Neural progenitor cell (in vitro differentiated cells): ENCODE data around the gene DNASE1L2. TPM values are rescaled to one million over a fixed set of nuclear protein-coding genes. Genes with fewer than 3 reads are reported as not detected.

Experiments
- DNase-seq: peaks from one replicate; pipeline ENCODE4 v3.0.0-alpha.2; 2016; ENCODE audit warnings: low spot score
- H2AFZ ChIP-seq: fragments of 200-600 bp; sonication (generic); replicated peaks from 2 replicates; pipeline ENCODE4 v1.6.1; 2016; ENCODE audit warnings: antibody characterized with exemption
- H3F3A ChIP-seq: fragments of 200-600 bp; sonication (generic); 2 replicates; pipeline ENCODE4 v1.6.1; 2016; ENCODE audit warnings: antibody characterized with exemption, low read depth
- H3K27ac ChIP-seq: fragments of 200-600 bp; sonication (generic); 2 replicates; pipeline ENCODE4 v1.5.1; 2016; ENCODE audit warnings: mild to moderate bottlenecking
- H3K27me3 ChIP-seq: fragments of 200-600 bp; sonication (generic); 2 replicates; pipeline ENCODE4 v1.6.1; 2016; ENCODE audit warnings: mild to moderate bottlenecking, moderate library complexity
- H3K36me3 ChIP-seq: fragments of 200-600 bp; sonication (generic); 2 replicates; pipeline ENCODE4 v1.5.1; 2016
- H3K4me1 ChIP-seq: fragments of 200-600 bp; sonication (generic); 2 replicates; pipeline ENCODE4 v1.6.1; 2016; ENCODE audit warnings: mixed run types
- H3K4me2 ChIP-seq: fragments of 200-600 bp; sonication (generic); 2 replicates; pipeline ENCODE4 v1.6.1; 2016
- H3K4me3 ChIP-seq: fragments of 200-600 bp; sonication (generic); 2 replicates; pipeline ENCODE4 v1.5.1; 2016
- H3K79me2 ChIP-seq: fragments of 200-600 bp; sonication (generic); 2 replicates; pipeline ENCODE4 v1.6.1; 2016; ENCODE audit warnings: low read depth
- H3K9ac ChIP-seq: fragments of 200-600 bp; sonication (generic); 2 replicates; pipeline ENCODE4 v1.6.1; 2016
- H3K9me3 ChIP-seq: fragments of 200-600 bp; sonication (generic); 2 replicates; pipeline ENCODE4 v1.5.1; 2016; ENCODE audit warnings: low read depth
- H4K20me1 ChIP-seq: fragments of 200-600 bp; sonication (generic); 2 replicates; pipeline ENCODE4 v1.6.1; 2016; ENCODE audit warnings: low read depth
- H3K27ac Mint-ChIP-seq: 3 replicates; pipeline ENCODE4 v1.8.0; 2021; ENCODE audit warnings: mixed read lengths
- H3K27me3 Mint-ChIP-seq: 2 replicates; pipeline ENCODE4 v1.8.0; 2022; ENCODE audit warnings: low read depth, mild to moderate bottlenecking, inconsistent platforms, moderate library complexity, mixed read lengths; ENCODE audit not compliant: insufficient read depth
- H3K36me3 Mint-ChIP-seq: 3 replicates; pipeline ENCODE4 v1.8.0; 2021; ENCODE audit warnings: mixed read lengths
- H3K4me1 Mint-ChIP-seq: 3 replicates; pipeline ENCODE4 v1.8.0; 2021; ENCODE audit warnings: mixed read lengths
- H3K4me3 Mint-ChIP-seq: 3 replicates; pipeline ENCODE4 v1.8.0; 2021; ENCODE audit warnings: mild to moderate bottlenecking, moderate library complexity, mixed read lengths
- H3K9me3 Mint-ChIP-seq: 3 replicates; pipeline ENCODE4 v1.8.0; 2020; ENCODE audit warnings: mixed read lengths
- CTCF ChIP-seq: fragments of 200-600 bp; sonication (generic); IDR thresholded peaks from 2 replicates; pipeline ENCODE4 v1.5.1; 2017; ENCODE audit warnings: antibody characterized with exemption, mild to moderate bottlenecking
- EZH2 ChIP-seq: fragments of 200-600 bp; sonication (generic); IDR thresholded peaks from 2 replicates; pipeline ENCODE4 v1.6.1; 2017; ENCODE audit warnings: antibody characterized with exemption, mild to moderate bottlenecking, moderate library complexity
- EZH2phosphoT487 ChIP-seq: fragments of 200-600 bp; sonication (generic); IDR thresholded peaks from 2 replicates; pipeline ENCODE4 v1.6.1; 2017; ENCODE audit warnings: antibody characterized with exemption
- total RNA-seq: library from RNA; depleted of rRNA; stranded (reverse); fragments of >200 nt; gene quantifications from 2 replicates; pipeline ENCODE4 v1.2.3, GENCODE V29; 2015; ENCODE audit warnings: low replicate concordance

Gene DNASE1L2
- total RNA-seq, 1 donor from 2014 or later = 0.21 TPM

- H3K4me3 ChIP-seq = peak within 1 kb of the TSS; percentile 69
- H3K4me2 ChIP-seq = peak within 1 kb of the TSS; percentile 79
- Mint-ChIP-seq H3K36me3 (peaks cover 17% of the 10 kb centered on the region), H3K27me3 (peaks cover 3% of the 10 kb centered on the region), H3K4me3 (peak within 1 kb of the TSS; percentile 92), H3K4me1 (peaks cover 9% of the 10 kb centered on the region), H3K9me3 (no peaks in the 10 kb centered on the region), H3K27ac (peak within 1 kb of the TSS; percentile 51)
- H4K20me1 ChIP-seq = peaks cover 37% of the 10 kb centered on the region
- H3F3A ChIP-seq = peaks cover 49% of the 10 kb centered on the region
- DNase-seq = peak; percentile 96
- TF ChIP-seq EZH2phosphoT487 (no peak), CTCF (peak; percentile 67)
- peak within 1 kb of the TSS; percentile 53 for H3K9ac ChIP-seq
- H3K4me1 ChIP-seq = peaks cover 9% of the 10 kb centered on the region
- H3K79me2 ChIP-seq = peaks cover 45% of the 10 kb centered on the region
- H3K9me3 ChIP-seq = no peaks in the 10 kb centered on the region
- no peaks in the 10 kb centered on the region for H3K27me3 ChIP-seq
- no peaks in the 10 kb centered on the region for H3K36me3 ChIP-seq
- peak within 1 kb of the TSS; percentile 83 for H3K27ac ChIP-seq
- peak within 1 kb of the TSS; percentile 56 for H2AFZ ChIP-seq
These were observed 15.3 kb downstream of the DNASE1L2 start, which contains the start of gene ECI1 for GRCh38 chr16:2251296-2252111. ECI1 (minus strand) TSS chr16:2251587; CDS start chr16:2251566, 21 bp downstream.

DNA sequence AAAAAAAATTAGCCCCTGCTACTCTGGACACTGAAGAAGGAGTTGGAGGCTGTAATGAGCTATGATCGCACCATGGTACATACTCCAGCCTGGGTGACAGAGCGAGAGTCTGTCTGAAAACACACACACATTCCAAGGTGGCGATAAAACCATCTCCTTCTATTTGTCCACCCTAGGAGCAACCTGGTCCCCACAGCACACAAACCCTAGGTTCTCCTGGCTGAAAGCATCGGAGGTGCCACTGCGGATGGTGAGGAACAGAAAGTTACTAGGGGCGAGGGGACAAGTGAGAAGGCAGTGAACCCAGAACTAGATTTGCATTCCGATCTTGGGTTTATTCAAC, 16.5 kb downstream of the DNASE1L2 start:
- H3K27ac Mint-ChIP-seq = no peak overlapping the region
- peaks cover 9% of the 10 kb centered on the region for H3K27me3 Mint-ChIP-seq
- no peak overlapping the region for H3K4me3 ChIP-seq
- no peak overlapping the region for H3K4me2 ChIP-seq
- peaks cover 49% of the 10 kb centered on the region for H3F3A ChIP-seq
- no peak overlapping the region for H2AFZ ChIP-seq
- peaks cover 49% of the 10 kb centered on the region for H3K79me2 ChIP-seq
- H3K9me3 Mint-ChIP-seq = no peaks in the 10 kb centered on the region
- H3K36me3 ChIP-seq = no peaks in the 10 kb centered on the region
- TF ChIP-seq EZH2phosphoT487 (no peak), CTCF (no peak), EZH2 (no peak)
- H3K27ac ChIP-seq = no peak overlapping the region
- H3K4me1 Mint-ChIP-seq = peaks cover 9% of the 10 kb centered on the region
- peak overlapping the region; percentile 59 for H3K4me3 Mint-ChIP-seq
- no peak overlapping the region for H3K9ac ChIP-seq
- peaks cover 43% of the 10 kb centered on the region for H4K20me1 ChIP-seq
- DNase-seq = no peak
- H3K9me3 ChIP-seq = no peaks in the 10 kb centered on the region
- peaks cover 9% of the 10 kb centered on the region for H3K4me1 ChIP-seq
- H3K36me3 Mint-ChIP-seq = peaks cover 22% of the 10 kb centered on the region
- H3K27me3 ChIP-seq = no peaks in the 10 kb centered on the region

DNA sequence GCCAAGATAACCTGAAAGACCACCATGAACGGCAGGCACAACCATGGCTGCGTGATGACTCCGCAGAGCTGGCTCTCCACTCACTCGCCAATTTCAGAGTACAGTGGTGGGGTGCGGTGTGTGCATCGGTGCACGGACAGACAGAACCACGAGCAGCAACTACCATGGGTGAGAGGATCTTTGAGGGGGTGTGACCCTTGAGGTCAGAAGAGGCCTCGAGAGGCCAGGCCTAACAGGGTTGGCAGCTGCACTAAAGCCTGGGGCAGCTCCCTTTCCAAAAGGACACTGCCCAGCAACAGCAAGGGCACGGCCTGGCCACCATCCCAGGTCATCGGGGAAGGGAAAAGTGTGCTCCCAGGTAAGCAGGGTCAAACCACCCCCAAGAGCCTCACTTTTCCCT, 17.0 kb downstream of the DNASE1L2 start:
- Histone ChIP-seq H3K4me1 (peaks cover 9% of the 10 kb centered on the region), H3F3A (peaks cover 49% of the 10 kb centered on the region), H3K4me2 (no peak overlapping the region), H2AFZ (no peak overlapping the region), H3K4me3 (no peak overlapping the region), H4K20me1 (peaks cover 48% of the 10 kb centered on the region), H3K36me3 (peaks cover 3% of the 10 kb centered on the region), H3K27me3 (no peaks in the 10 kb centered on the region), H3K9ac (no peak overlapping the region), H3K9me3 (no peaks in the 10 kb centered on the region), H3K27ac (no peak overlapping the region), H3K79me2 (peaks cover 49% of the 10 kb centered on the region)
- TF ChIP-seq CTCF (no peak), EZH2 (no peak), EZH2phosphoT487 (no peak)
- H3K4me1 Mint-ChIP-seq = peaks cover 9% of the 10 kb centered on the region
- no peak overlapping the region for H3K27ac Mint-ChIP-seq
- no peak for DNase-seq
- no peaks in the 10 kb centered on the region for H3K9me3 Mint-ChIP-seq
- peaks cover 9% of the 10 kb centered on the region for H3K27me3 Mint-ChIP-seq
- H3K4me3 Mint-ChIP-seq = peak overlapping the region; percentile 59
- peaks cover 27% of the 10 kb centered on the region for H3K36me3 Mint-ChIP-seq
